Measurements from ENCODE around the gene DAD1.

The DAD1 gene

GRCh38 chr14:22579236-22579635, 9.8 kb downstream of the DAD1 start:
- Histone ChIP-seq H3K14ac (ENCODE audit: low read length) (no peak overlapping the region), H3K18ac (ENCODE audit: low read length) (no peak overlapping the region), H2BK12ac (ENCODE audit: low read length) (no peak overlapping the region), H3K9ac (ENCODE audit: low read depth, low read length, poor library complexity) (no peak overlapping the region), H2BK15ac (ENCODE audit: low read length) (no peak overlapping the region), H3K4me1 (ENCODE audit: control insufficient read depth in 2 of 2, insufficient read depth in 1 of 2, low read depth in 1 of 2, low read length in 2 of 2) (peaks cover 0 to 8% of the 10 kb centered on the region in 2 donors), H4K91ac (ENCODE audit: low read depth, low read length, poor library complexity) (no peak overlapping the region), H3K9me3 (replicated peaks in 1 of 2; ENCODE audit: control insufficient read depth in 2 of 2, insufficient read depth in 1 of 2, low read depth in 1 of 2, low read length in 2 of 2) (no peaks in the 10 kb centered on the region), H3K36me3 (replicated peaks in 1 of 2; ENCODE audit: control insufficient read depth in 2 of 2, insufficient read depth in 2 of 2, low read length in 2 of 2) (peaks cover 5 to 49% of the 10 kb centered on the region in 2 donors), H2AK5ac (ENCODE audit: low read depth, low read length) (no peak overlapping the region), H2AFZ (ENCODE audit: low read length) (no peak overlapping the region), H3K4me2 (ENCODE audit: insufficient read depth, low read length, poor library complexity, severe bottlenecking) (no peak overlapping the region), H3K27ac (replicated peaks; ENCODE audit: low read length) (no peak overlapping the region), H3K79me1 (ENCODE audit: low read depth, low read length) (peaks cover 7% of the 10 kb centered on the region), H3K4me3 (ENCODE audit: low read length in 2 of 2) (no peak overlapping the region), H2BK120ac (ENCODE audit: low read depth, low read length) (no peak overlapping the region), H3K27me3 (ENCODE audit: control insufficient read depth in 3 of 3, insufficient read depth in 3 of 3, low read depth in 1 of 3, low read length in 3 of 3) (no peaks in the 10 kb centered on the region), H2BK5ac (ENCODE audit: low read length) (no peak overlapping the region), H4K8ac (ENCODE audit: low read depth, low read length) (no peak overlapping the region), H3K4ac (ENCODE audit: low read length) (no peak overlapping the region), H3K23ac (ENCODE audit: low read depth, low read length, poor library complexity) (no peak overlapping the region)
- DNase-seq (ENCODE audit: low spot score) = no peak
- WGBS, 2 donors (ENCODE audit: extremely low coverage in 2 of 2, insufficient read length in 2 of 2, insufficient replicate concordance in 1 of 2) = no CpG with 5 or more reads among the region's 2 CpGs

- Histone ChIP-seq H3K9ac (ENCODE audit: low read depth, low read length, poor library complexity) (no peak overlapping the region), H3K23ac (ENCODE audit: low read depth, low read length, poor library complexity) (no peak overlapping the region), H3K4ac (ENCODE audit: low read length) (no peak overlapping the region), H3K4me1 (ENCODE audit: control insufficient read depth in 2 of 2, insufficient read depth in 1 of 2, low read depth in 1 of 2, low read length in 2 of 2) (peaks cover 0 to 8% of the 10 kb centered on the region in 2 donors), H3K36me3 (replicated peaks in 1 of 2; ENCODE audit: control insufficient read depth in 2 of 2, insufficient read depth in 2 of 2, low read length in 2 of 2) (peaks cover 9 to 56% of the 10 kb centered on the region in 2 donors), H4K91ac (ENCODE audit: low read depth, low read length, poor library complexity) (no peak overlapping the region), H2BK120ac (ENCODE audit: low read depth, low read length) (no peak overlapping the region), H2BK12ac (ENCODE audit: low read length) (no peak overlapping the region), H2BK15ac (ENCODE audit: low read length) (no peak overlapping the region), H4K8ac (ENCODE audit: low read depth, low read length) (no peak overlapping the region), H3K27ac (replicated peaks; ENCODE audit: low read length) (no peak overlapping the region), H3K4me2 (ENCODE audit: insufficient read depth, low read length, poor library complexity, severe bottlenecking) (no peak overlapping the region), H3K4me3 (ENCODE audit: low read length in 2 of 2) (no peak overlapping the region), H3K18ac (ENCODE audit: low read length) (no peak overlapping the region), H2AFZ (ENCODE audit: low read length) (no peak overlapping the region), H3K27me3 (ENCODE audit: control insufficient read depth in 3 of 3, insufficient read depth in 3 of 3, low read depth in 1 of 3, low read length in 3 of 3) (no peaks in the 10 kb centered on the region), H3K9me3 (replicated peaks in 1 of 2; ENCODE audit: control insufficient read depth in 2 of 2, insufficient read depth in 1 of 2, low read depth in 1 of 2, low read length in 2 of 2) (no peaks in the 10 kb centered on the region), H3K14ac (ENCODE audit: low read length) (no peak overlapping the region), H3K79me1 (ENCODE audit: low read depth, low read length) (peaks cover 4% of the 10 kb centered on the region), H2AK5ac (ENCODE audit: low read depth, low read length) (no peak overlapping the region), H2BK5ac (ENCODE audit: low read length) (no peak overlapping the region)
- DNase-seq (ENCODE audit: low spot score) = no peak
- WGBS, 2 donors (ENCODE audit: extremely low coverage in 2 of 2, insufficient read length in 2 of 2, insufficient replicate concordance in 1 of 2) = no CpG with 5 or more reads among the region's 6 CpGs
These were observed 11.6 kb downstream of the DAD1 start for GRCh38 chr14:22577334-22577908.

GRCh38 chr14:22573804-22574203, 15.2 kb downstream of the DAD1 start:
- H3K4ac ChIP-seq (ENCODE audit: low read length) = no peak overlapping the region
- H3K4me2 ChIP-seq (ENCODE audit: insufficient read depth, low read length, poor library complexity, severe bottlenecking) = no peak overlapping the region
- no peak overlapping the region for H4K8ac ChIP-seq (ENCODE audit: low read depth, low read length)
- H2BK120ac ChIP-seq (ENCODE audit: low read depth, low read length) = no peak overlapping the region
- no peak overlapping the region for H2AK5ac ChIP-seq (ENCODE audit: low read depth, low read length)
- no peaks in the 10 kb centered on the region for H3K9me3 ChIP-seq (replicated peaks in 1 of 2; ENCODE audit: control insufficient read depth in 2 of 2, insufficient read depth in 1 of 2, low read depth in 1 of 2, low read length in 2 of 2)
- no peak overlapping the region for H3K4me3 ChIP-seq (ENCODE audit: low read length in 2 of 2)
- H3K4me1 ChIP-seq (ENCODE audit: control insufficient read depth in 2 of 2, insufficient read depth in 1 of 2, low read depth in 1 of 2, low read length in 2 of 2) = no peaks in the 10 kb centered on the region
- peaks cover 4% of the 10 kb centered on the region for H3K79me1 ChIP-seq (ENCODE audit: low read depth, low read length)
- WGBS, 2 donors (ENCODE audit: extremely low coverage in 2 of 2, insufficient read length in 2 of 2, insufficient replicate concordance in 1 of 2) = no CpG with 5 or more reads among the region's 3 CpGs
- no peak overlapping the region for H2AFZ ChIP-seq (ENCODE audit: low read length)
- H4K91ac ChIP-seq (ENCODE audit: low read depth, low read length, poor library complexity) = no peak overlapping the region
- H2BK12ac ChIP-seq (ENCODE audit: low read length) = no peak overlapping the region
- no peaks in the 10 kb centered on the region for H3K27me3 ChIP-seq (ENCODE audit: control insufficient read depth in 3 of 3, insufficient read depth in 3 of 3, low read depth in 1 of 3, low read length in 3 of 3)
- no peak overlapping the region for H3K23ac ChIP-seq (ENCODE audit: low read depth, low read length, poor library complexity)
- no peak overlapping the region for H3K14ac ChIP-seq (ENCODE audit: low read length)
- H3K27ac ChIP-seq (replicated peaks; ENCODE audit: low read length) = no peak overlapping the region
- H3K9ac ChIP-seq (ENCODE audit: low read depth, low read length, poor library complexity) = no peak overlapping the region
- H2BK5ac ChIP-seq (ENCODE audit: low read length) = no peak overlapping the region
- H3K36me3 ChIP-seq (replicated peaks in 1 of 2; ENCODE audit: control insufficient read depth in 2 of 2, insufficient read depth in 2 of 2, low read length in 2 of 2) = peaks cover 11 to 74% of the 10 kb centered on the region in 2 donors
- DNase-seq (ENCODE audit: low spot score) = no peak
- no peak overlapping the region for H2BK15ac ChIP-seq (ENCODE audit: low read length)
- no peak overlapping the region for H3K18ac ChIP-seq (ENCODE audit: low read length)

- Histone ChIP-seq H3K27ac (replicated peaks; ENCODE audit: low read length) (no peak overlapping the region), H2BK15ac (ENCODE audit: low read length) (no peak overlapping the region), H3K4me3 (ENCODE audit: low read length in 2 of 2) (no peak overlapping the region)
These were observed 16.4 kb downstream of the DAD1 start for GRCh38 chr14:22572562-22573058.

More at GRCh38 chr14:22572562-22573058, 16.4 kb downstream of the DAD1 start:
- Histone ChIP-seq H3K4ac (ENCODE audit: low read length) (no peak overlapping the region), H3K23ac (ENCODE audit: low read depth, low read length, poor library complexity) (no peak overlapping the region), H3K79me1 (ENCODE audit: low read depth, low read length) (peaks cover 4% of the 10 kb centered on the region), H2AFZ (ENCODE audit: low read length) (no peak overlapping the region), H3K14ac (ENCODE audit: low read length) (no peak overlapping the region), H2BK120ac (ENCODE audit: low read depth, low read length) (no peak overlapping the region), H3K4me2 (ENCODE audit: insufficient read depth, low read length, poor library complexity, severe bottlenecking) (no peak overlapping the region), H2BK5ac (ENCODE audit: low read length) (no peak overlapping the region), H2AK5ac (ENCODE audit: low read depth, low read length) (no peak overlapping the region), H4K91ac (ENCODE audit: low read depth, low read length, poor library complexity) (no peak overlapping the region), H3K4me1 (ENCODE audit: control insufficient read depth in 2 of 2, insufficient read depth in 1 of 2, low read depth in 1 of 2, low read length in 2 of 2) (no peaks in the 10 kb centered on the region), H3K36me3 (replicated peaks in 1 of 2; ENCODE audit: control insufficient read depth in 2 of 2, insufficient read depth in 2 of 2, low read length in 2 of 2) (peaks cover 11 to 84% of the 10 kb centered on the region in 2 donors), H3K18ac (ENCODE audit: low read length) (no peak overlapping the region), H4K8ac (ENCODE audit: low read depth, low read length) (no peak overlapping the region), H2BK12ac (ENCODE audit: low read length) (no peak overlapping the region), H3K9ac (ENCODE audit: low read depth, low read length, poor library complexity) (no peak overlapping the region), H3K9me3 (replicated peaks in 1 of 2; ENCODE audit: control insufficient read depth in 2 of 2, insufficient read depth in 1 of 2, low read depth in 1 of 2, low read length in 2 of 2) (no peaks in the 10 kb centered on the region), H3K27me3 (ENCODE audit: control insufficient read depth in 3 of 3, insufficient read depth in 3 of 3, low read depth in 1 of 3, low read length in 3 of 3) (no peaks in the 10 kb centered on the region)
- DNase-seq (ENCODE audit: low spot score) = no peak
- WGBS, 2 donors (ENCODE audit: extremely low coverage in 2 of 2, insufficient read length in 2 of 2, insufficient replicate concordance in 1 of 2) = no CpG with 5 or more reads among the region's 1 CpG
